EH (cell line): ENCODE results near the gene KIFC3.
A peak's percentile ranks its signal among the peaks of the same experiment; 100 is the strongest.
"Not testable (repeated sequence)": the region's sequence is repeated elsewhere in the genome, so short reads cannot be mapped to it uniquely, and the experiment has no call there.

Source experiments
- DNase-seq: peaks from one replicate; pipeline ENCODE4 v3.0.0-alpha.2; 2015; ENCODE audit warnings: low read depth

Gene KIFC3

DNA sequence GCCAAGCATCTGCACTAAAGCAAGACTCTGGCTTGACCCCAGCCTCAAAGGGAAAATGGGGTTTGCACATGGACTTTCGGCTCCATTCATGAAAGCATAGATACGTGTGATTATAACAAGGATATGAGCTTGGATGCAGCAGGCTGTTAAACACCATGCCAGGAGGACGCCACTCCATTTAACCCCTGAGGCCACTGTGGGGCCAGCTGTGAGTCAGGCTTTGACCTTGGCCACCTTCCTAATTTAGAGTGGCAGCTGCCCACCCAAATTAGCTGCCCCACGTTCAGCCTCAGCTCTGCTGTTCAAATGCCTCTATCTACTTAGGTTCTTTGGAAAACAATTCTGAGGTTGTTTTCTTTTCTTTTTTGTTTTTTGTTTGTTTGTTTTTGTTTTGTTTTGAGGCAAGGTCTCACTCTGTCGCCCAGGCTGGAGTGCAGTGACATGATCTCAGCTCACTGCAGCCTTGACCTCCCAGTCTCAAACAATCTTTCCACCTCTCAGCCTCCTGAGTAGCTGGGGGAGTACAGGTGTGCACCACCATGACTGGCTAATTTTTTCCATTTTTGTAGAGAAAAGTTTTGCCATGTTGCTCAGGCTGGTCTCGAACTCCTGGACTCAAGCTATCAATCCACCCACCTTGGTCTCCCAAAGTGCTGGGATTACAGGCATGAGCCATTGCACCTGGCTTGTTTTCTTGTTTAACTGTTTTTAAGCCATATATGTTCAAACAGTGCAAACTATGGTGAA lies 23.2 kb upstream of the KIFC3 start:
- DNase-seq, result no peak

DNA sequence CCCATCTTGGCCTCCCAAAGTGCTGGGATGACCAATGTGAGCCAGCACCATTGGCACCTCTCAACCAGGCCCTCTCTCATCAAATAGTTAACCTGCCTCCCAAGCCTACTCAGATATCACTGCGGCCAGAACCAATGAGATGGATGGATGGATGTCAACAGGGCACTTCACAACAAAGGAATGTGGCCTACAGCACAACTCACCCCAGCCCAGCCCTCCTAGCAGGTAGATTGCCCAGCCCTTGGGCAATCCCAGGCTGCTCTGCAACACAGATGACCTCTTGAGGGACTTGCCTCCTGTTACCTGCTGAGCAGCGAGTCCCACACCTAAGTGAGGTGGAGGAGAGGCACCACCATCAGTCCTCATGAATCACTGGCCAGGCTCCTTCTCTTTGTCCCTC lies 22.6 kb upstream of the KIFC3 start:
- DNase-seq, result no peak

DNA sequence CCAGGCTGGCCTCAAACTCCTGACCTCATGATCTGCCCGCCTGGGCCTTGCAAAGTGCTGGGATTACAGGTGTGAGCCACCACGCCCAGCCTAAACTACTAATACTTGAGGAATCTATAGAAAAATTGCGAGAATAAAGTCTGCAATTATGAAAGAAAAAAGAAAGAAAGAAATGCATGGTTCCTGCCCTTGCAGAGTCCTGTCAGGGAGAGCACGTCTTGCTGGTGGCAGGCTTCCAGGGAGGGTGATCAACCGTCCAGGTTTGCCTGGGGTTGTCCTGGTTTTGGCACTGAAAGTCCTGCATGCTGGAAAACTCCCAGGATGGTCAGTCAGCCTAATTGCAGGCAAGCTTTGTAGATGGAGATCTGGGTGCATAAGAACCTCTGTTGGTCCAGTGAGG lies 21.5 kb upstream of the KIFC3 start:
- DNase-seq, result peak; percentile 19

DNA sequence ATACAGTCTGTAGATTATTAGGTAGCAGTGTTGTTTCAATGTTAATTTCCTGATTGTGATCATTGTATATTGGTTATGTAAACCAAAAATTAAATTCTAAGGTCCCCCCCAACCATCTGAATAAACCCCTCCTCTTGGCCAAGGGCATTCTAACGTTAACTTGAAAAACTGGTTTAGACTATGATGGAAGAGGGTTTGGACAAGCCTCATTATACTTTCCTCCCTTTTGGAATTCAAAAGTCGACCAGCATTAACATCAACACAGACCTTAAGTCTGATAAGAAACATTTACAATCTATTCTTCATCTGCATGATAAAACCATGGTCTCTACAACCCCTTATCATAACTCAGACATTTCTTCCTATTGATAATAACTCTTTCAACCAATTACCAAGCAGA lies 20.6 kb upstream of the KIFC3 start:
- DNase-seq, result no peak

DNA sequence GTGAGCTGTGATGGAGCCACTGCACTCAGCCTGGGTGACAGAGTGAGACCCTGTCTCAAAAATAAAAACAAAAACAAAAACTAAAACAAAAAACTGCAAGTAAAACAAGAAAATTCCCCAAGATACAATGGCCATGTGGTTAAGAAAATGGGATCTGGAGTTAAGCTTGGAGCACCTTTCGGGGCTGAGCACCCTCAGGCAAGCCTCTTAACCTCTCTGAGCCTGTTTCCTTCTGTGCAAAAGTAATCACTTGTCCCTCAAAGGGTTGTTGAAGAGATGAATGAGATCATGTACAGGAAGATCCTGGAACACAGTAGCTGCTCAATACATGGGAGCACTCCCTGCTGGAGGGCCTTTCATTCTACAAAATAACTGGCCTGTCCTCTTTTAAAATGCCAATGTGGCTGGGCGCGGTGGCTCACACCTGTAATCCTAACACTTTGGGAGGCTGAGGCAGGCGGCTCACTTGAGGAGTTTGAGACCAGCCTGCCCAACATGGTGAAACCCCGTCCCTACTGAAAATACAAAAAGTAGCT lies 19.8 kb upstream of the KIFC3 start:
- no peak for DNase-seq

- DNase-seq, result peak; percentile 21
Measured at GRCh38 chr16:57821149-57821971, 19.1 kb upstream of the KIFC3 start.

GRCh38 chr16:57818377-57819064 lies 16.2 kb upstream of the KIFC3 start:
- DNase-seq, result no peak

DNA sequence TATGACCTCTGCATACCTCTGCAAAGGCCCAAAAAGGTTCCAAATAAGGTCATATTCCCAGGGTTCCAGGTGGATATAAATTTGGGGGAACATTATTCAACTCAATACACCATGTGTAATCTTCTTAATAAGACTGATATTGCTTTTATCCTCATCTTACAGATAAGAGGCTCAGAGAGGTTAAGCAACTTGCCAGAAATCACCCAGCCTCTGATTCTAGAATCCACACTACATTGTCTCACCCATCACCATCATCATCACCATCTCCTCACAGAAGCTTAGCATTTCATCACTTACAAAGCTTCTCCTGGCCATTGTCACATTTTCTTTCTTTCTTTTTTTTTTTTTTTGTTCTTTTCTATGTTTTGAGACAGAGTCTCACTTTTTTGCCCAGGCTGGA lies 15.4 kb upstream of the KIFC3 start:
- DNase-seq, result no peak

DNA sequence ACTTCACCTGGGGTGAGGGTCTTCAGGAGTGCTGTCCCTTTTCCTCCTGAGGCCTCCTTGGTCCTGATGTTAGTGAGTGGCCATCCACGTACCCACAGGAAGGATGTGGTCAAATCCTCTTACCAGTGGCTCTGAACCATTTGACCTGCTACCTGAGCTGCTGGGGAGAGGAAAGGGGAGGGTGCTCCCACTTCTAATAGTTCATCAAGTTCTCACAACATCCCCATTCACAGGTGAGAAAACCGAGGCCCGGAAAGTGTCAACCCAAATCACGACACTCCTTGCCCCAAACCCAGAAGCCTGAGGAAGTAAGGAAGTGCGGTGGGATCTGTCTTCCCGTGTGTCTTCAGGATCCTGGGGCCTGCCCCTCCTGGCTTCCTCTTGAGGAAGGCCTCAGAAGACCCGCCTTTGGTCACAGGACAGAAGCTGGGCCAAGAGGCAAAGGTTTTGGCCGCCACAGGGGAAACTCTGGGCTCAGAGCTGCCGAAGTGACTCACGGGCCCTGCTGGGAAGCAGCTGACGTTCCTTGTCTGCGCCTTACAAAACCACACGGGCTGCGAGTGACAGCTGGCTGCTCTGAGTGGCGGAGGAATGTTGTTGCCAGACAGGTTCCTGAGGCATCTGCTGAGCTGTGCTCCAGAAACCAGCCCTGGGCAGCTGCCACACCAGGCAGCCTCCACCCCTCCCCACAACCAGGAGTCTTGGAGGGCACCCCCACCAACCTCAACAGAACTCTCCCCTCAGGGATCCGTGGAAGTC lies 13.9 kb upstream of the KIFC3 start:
- peak; percentile 96 for DNase-seq

GRCh38 chr16:57814896-57815295 lies 12.6 kb upstream of the KIFC3 start:
- no peak for DNase-seq

DNA sequence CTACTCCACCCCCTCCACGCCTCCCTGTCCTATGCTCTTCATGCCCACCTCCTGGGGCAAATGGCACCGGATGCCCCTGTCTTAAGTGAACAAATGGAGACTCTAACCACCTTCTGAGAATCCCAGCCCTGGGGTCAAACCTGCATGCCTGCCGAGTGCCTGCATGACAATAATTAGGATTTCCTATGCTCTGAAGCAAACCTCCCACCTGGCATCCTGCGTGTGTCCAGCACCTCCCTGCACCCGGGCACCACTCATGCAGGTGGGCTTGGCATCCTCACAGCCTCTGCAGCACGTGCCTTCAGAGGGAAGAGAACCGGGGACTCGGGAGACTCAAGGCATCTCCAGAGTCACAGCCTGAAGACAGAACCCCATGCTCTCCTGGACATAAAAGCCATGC lies 11.2 kb upstream of the KIFC3 start:
- no peak for DNase-seq

- DNase-seq, result not testable (repeated sequence)
Measured at GRCh38 chr16:57811340-57811739, 9.0 kb upstream of the KIFC3 start.

GRCh38 chr16:57810197-57811031 lies 8.1 kb upstream of the KIFC3 start:
- DNase-seq, result peak; percentile 86

DNA sequence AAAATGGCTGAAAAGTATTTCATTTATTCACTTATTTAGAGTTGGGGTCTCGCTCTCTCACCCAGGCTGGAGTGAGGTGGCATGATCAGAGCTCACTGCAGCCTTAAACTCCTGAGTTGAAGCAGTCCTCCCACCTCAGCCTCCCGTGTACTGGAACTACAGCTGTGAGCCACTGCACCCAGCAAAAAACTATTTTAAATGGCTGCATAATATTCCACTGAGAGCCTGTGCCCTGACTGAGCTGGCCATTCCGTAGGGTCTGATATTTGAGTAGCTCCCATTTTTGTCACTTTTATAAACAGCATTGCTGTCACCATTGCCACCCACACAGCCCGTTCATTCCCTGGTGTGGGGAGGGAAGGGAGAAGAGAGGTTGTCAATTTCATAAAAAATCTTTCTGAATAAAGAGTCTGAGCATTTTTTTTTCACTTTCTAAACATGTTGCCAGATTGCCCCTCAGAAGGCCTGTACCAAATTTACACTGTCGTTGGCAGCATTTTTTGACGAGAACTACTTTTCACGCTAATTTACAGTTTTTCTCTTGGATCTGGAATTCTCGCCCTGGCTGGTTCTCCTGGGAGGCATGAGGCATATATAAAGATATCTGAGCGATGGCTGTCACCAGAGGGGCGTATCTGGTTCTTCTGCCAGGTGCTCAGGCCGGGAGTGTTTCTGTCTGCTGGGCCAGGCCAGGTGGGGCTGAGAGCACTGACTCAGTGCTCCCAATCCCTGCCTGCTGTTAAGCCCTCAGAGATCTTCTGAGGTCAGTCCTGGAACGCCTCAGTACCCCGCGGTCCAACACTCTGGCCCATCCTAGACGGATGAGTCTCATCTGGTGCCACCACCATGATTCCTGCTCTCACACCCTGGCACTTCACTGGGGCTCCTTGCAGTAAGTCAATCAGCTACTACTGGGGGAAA lies 7.2 kb upstream of the KIFC3 start:
- DNase-seq, result no peak

DNA sequence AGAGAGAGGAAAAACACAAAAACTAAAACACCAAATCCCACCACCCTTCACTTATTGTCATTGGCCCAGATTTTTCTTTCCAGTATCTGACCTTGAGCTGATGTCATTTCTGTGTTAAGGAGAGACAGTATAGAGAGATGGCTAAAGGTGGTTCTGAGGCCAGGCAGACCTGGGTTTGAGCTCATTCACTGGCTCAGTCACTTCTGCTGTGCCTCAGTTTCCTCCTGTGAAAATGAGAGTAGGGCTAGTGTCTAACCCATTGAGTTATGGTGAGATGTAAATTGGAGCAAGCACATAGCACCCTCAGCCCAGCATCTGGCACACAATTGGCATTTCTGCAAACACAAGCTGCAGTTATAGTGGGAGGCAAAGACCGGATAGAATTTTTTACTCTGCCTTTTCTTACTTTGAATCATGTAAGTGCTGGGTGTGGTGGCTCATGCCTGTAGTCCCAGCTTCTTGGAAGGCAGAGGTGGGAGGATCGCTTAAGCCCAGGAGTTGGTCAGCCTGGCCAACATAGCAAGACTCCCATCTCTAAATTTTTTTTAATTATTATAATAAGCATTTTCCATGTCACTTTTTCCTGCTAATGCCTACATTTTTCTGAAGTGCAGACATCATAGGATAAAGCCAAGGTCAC lies 6.4 kb upstream of the KIFC3 start:
- peak; percentile 11 for DNase-seq

DNA sequence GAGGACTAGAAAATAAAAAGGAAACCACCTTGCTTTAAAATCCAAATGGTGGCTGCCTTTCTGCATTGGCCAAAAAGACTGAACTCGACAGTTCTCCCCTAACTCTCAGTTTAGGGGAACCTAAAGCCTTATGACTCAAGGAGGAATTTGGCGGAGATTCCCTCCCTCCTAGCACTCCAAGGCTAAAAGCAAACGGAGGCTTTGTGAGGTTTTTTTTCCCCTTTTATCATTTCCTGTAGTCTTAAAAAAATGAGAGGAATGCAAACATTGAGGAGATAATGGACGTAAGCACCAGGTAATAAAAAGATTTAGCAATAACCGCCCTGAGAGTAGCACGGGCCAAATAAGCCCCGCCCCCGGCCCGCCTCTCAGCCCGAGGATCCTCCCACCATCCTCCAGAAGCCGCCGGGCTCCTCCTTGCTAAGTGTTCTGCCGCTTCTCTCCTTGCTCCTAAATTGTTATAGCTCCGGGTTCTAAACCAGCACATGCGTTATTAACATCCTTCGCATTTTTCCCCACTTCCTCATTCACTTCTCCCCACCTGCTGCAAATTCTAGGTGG lies 5.8 kb upstream of the KIFC3 start:
- DNase-seq, result peak; percentile 96

DNA sequence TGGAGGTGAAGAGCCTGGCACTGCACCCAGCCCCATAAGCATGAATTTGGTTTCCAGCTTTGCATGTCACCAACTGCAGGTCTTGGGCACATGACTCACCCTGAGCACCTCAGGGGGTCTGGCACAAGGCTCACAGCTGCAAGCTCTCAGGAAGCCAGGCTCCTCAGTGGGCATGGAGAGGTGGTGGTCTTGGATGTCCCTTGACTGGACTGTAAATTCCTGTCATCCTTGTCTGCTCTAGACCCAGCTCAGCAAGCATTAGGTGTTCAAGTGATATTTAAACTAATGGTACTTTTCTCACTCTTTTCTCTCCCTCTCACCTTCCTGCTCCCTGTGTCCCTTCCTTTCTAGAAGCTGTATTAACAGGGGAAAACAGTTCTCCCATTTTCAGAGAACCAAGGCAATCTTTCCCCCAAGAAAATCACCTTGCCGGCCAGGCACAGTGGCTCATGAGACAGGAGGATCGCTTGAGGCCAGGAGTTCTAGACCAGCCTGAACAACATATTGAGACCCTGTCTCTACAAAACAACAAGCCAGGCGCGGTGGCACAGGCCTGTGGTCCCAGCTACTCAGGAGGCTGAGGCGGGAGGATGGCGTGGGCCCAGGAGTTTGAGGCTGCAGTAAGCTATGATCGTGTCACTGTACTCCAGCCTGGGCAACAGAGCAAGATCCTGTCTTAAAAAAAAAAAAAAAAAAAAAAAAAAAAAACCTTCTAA lies 5.1 kb upstream of the KIFC3 start:
- peak; percentile 65 for DNase-seq

GRCh38 chr16:57805176-57805575 lies 2.9 kb upstream of the KIFC3 start:
- DNase-seq, result no peak
